Neuronal stem cell (in vitro differentiated cells): ENCODE results near the gene CHN2.

Experiments
- DNase-seq: peaks from one replicate; pipeline ENCODE4 v3.0.0-alpha.2; 2013; ENCODE audit warnings: low spot score
- H2AFZ ChIP-seq: one replicate; pipeline ENCODE4 v1.6.1; 2013; ENCODE audit warnings: mild to moderate bottlenecking, low read length, inconsistent platforms
- H2AK5ac ChIP-seq: 2 replicates; pipeline ENCODE4 v1.6.1; 2013; ENCODE audit warnings: low read depth, mild to moderate bottlenecking, inconsistent platforms, low read length, moderate library complexity, mixed read lengths
- H2BK120ac ChIP-seq: 2 replicates; pipeline ENCODE4 v1.6.1; 2013; ENCODE audit warnings: low read depth, mild to moderate bottlenecking, inconsistent platforms, low read length, moderate library complexity, mixed read lengths
- H2BK12ac ChIP-seq: one replicate; pipeline ENCODE4 v1.6.1; 2013; ENCODE audit warnings: low read length, inconsistent platforms
- H2BK15ac ChIP-seq: 2 replicates; pipeline ENCODE4 v1.6.1; 2013; ENCODE audit warnings: mild to moderate bottlenecking, low read length, inconsistent platforms, mixed read lengths
- H2BK5ac ChIP-seq: one replicate; pipeline ENCODE4 v1.6.1; 2013; ENCODE audit warnings: inconsistent platforms, mild to moderate bottlenecking, low read length, moderate library complexity
- H3K14ac ChIP-seq: one replicate; pipeline ENCODE4 v1.6.1; 2013; ENCODE audit warnings: low read length, inconsistent platforms
- H3K18ac ChIP-seq: 2 replicates; pipeline ENCODE4 v1.6.1; 2013; ENCODE audit warnings: low read length, inconsistent platforms
- H3K23ac ChIP-seq: 2 replicates; pipeline ENCODE4 v1.6.1; 2013; ENCODE audit warnings: low read depth, mild to moderate bottlenecking, mixed read lengths, low read length, inconsistent platforms; ENCODE audit not compliant: poor library complexity
- H3K27ac ChIP-seq: replicated peaks from 3 replicates; pipeline ENCODE4 v1.5.1; 2013; ENCODE audit warnings: low read length, inconsistent platforms
- H3K27me3 ChIP-seq, 3 experiments: 2 replicates each; pipeline ENCODE4 v1.6.1; 2013; ENCODE audit warnings: low read length in 3 of 3, mild to moderate bottlenecking in 2 of 3, inconsistent platforms in 1 of 3, low read depth in 1 of 3, mixed read lengths in 1 of 3, moderate library complexity in 1 of 3; ENCODE audit not compliant: control insufficient read depth in 3 of 3, insufficient read depth in 3 of 3
- H3K36me3 ChIP-seq, 2 donors: replicated peaks in 1 of 2; 2 replicates each; pipeline ENCODE4 v1.6.1; 2013; ENCODE audit warnings: low read length in 2 of 2; ENCODE audit not compliant: control insufficient read depth in 2 of 2, insufficient read depth in 2 of 2
- H3K4ac ChIP-seq: 2 replicates; pipeline ENCODE4 v1.6.1; 2013; ENCODE audit warnings: inconsistent platforms, mild to moderate bottlenecking, low read length, moderate library complexity
- H3K4me1 ChIP-seq, 2 donors: 1 replicate in 1 of 2; 2 replicates in 1 of 2; pipeline ENCODE4 v1.6.1; 2013; ENCODE audit warnings: low read length in 2 of 2, low read depth in 1 of 2; ENCODE audit not compliant: control insufficient read depth in 2 of 2, insufficient read depth in 1 of 2
- H3K4me2 ChIP-seq: one replicate; pipeline ENCODE4 v1.6.1; 2013; ENCODE audit warnings: mild to moderate bottlenecking, low read length, inconsistent platforms; ENCODE audit not compliant: insufficient read depth, poor library complexity, severe bottlenecking
- H3K4me3 ChIP-seq, 2 donors: 2 replicates each; pipeline ENCODE4 v1.5.1; 2013; ENCODE audit warnings: low read length in 2 of 2, mild to moderate bottlenecking in 2 of 2, inconsistent platforms in 1 of 2, moderate library complexity in 1 of 2
- H3K79me1 ChIP-seq: one replicate; pipeline ENCODE4 v1.6.1; 2013; ENCODE audit warnings: low read depth, mild to moderate bottlenecking, inconsistent platforms, low read length, moderate library complexity
- H3K9ac ChIP-seq: one replicate; pipeline ENCODE4 v1.6.1; 2013; ENCODE audit warnings: mild to moderate bottlenecking, low read depth, low read length, inconsistent platforms; ENCODE audit not compliant: poor library complexity
- H3K9me3 ChIP-seq, 2 donors: replicated peaks in 1 of 2; 2 replicates each; pipeline versions ENCODE3 to v1.6.1; 2013; ENCODE audit warnings: low read length in 2 of 2, mild to moderate bottlenecking in 2 of 2, inconsistent platforms in 1 of 2, low read depth in 1 of 2, mixed read lengths in 1 of 2, moderate library complexity in 1 of 2; ENCODE audit not compliant: control insufficient read depth in 2 of 2, insufficient read depth in 1 of 2
- H4K8ac ChIP-seq: one replicate; pipeline ENCODE4 v1.6.1; 2013; ENCODE audit warnings: low read depth, mild to moderate bottlenecking, inconsistent platforms, low read length, moderate library complexity
- H4K91ac ChIP-seq: one replicate; pipeline ENCODE4 v1.6.1; 2013; ENCODE audit warnings: low read length, low read depth, mild to moderate bottlenecking, inconsistent platforms; ENCODE audit not compliant: poor library complexity
- WGBS, 2 donors: extraction: QIAGEN DNeasy Blood & Tissue Kit; methylation state at CpG; one replicate each; pipeline ENCODE4 v1.1.7; 2013; ENCODE audit warnings: missing lambda C conversion rate in 2 of 2, mixed read lengths in 1 of 2; ENCODE audit not compliant: insufficient read length in 2 of 2, insufficient replicate concordance in 1 of 2; ENCODE audit errors: extremely low coverage in 2 of 2; 5-methylcytosine and 5-hydroxymethylcytosine counted together

CHN2 gene

DNA sequence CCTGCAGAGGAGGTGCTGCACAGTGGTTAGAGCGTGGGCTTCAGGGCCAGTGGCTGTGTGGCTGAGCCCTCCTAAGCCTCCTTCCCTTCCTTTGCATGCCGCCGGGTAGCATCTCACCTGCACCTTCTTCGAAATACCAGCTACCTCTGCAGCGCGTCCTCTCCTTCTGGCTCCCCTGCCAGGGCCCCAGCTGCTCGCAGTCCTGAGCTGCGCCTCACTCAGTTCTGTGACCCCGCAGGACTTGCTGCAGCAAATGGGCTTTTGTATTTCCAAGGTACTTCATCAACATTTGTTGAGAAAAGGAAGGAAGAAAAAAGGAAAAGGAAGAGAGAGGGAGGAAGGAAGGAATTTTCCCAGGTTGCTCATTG, 222.3 kb downstream of the CHN2 start:
- H2BK12ac ChIP-seq, result no peak overlapping the region
- H3K9me3 ChIP-seq, result no peaks in the 10 kb centered on the region
- no peak overlapping the region for H3K23ac ChIP-seq
- no peaks in the 10 kb centered on the region for H3K79me1 ChIP-seq
- H3K18ac ChIP-seq, result no peak overlapping the region
- no peak overlapping the region for H3K27ac ChIP-seq
- H3K14ac ChIP-seq, result no peak overlapping the region
- no peak overlapping the region for H2BK120ac ChIP-seq
- peak overlapping the region; percentile 9 for H3K9ac ChIP-seq
- H2AK5ac ChIP-seq, result no peak overlapping the region
- no peak overlapping the region for H2BK15ac ChIP-seq
- no peaks in the 10 kb centered on the region for H3K27me3 ChIP-seq
- no peak overlapping the region for H2BK5ac ChIP-seq
- no peak overlapping the region for H3K4me3 ChIP-seq
- no peak overlapping the region for H3K4me2 ChIP-seq
- WGBS, 2 donors, result no CpG with 5 or more reads among the region's 9 CpGs
- no peak overlapping the region for H2AFZ ChIP-seq
- no peak overlapping the region for H3K4ac ChIP-seq
- no peak overlapping the region for H4K8ac ChIP-seq
- no peak for DNase-seq
- H3K36me3 ChIP-seq, result no peaks in the 10 kb centered on the region
- no peak overlapping the region for H4K91ac ChIP-seq
- peaks cover 0 to 2% of the 10 kb centered on the region in 2 donors for H3K4me1 ChIP-seq

DNA sequence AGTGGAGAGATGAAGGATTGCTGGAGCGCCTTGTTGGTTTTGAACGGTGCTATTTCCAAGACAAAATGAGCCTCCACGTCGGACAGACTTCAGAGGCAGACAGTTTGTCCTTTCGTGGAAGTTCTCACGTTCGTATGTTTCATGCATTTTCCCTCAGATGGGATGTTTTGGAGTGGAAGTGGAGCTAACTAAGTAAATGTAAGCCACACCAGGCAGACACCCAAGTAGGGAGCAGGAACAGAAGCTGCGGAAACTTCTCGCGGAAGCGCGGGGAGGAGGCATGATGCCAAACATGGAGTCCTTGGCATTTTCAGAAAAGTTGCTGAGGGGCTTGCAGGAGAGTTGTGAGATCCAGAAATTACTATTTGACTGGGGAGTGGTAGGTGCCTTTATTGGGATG, 223.5 kb downstream of the CHN2 start:
- no peak overlapping the region for H2BK12ac ChIP-seq
- H3K4me3 ChIP-seq, result no peak overlapping the region
- WGBS, 2 donors, result no CpG with 5 or more reads among the region's 12 CpGs
- H3K4me2 ChIP-seq, result no peak overlapping the region
- H3K18ac ChIP-seq, result no peak overlapping the region
- peaks cover 0 to 2% of the 10 kb centered on the region in 2 donors for H3K4me1 ChIP-seq
- no peak overlapping the region for H4K8ac ChIP-seq
- H2BK15ac ChIP-seq, result no peak overlapping the region
- H3K23ac ChIP-seq, result no peak overlapping the region
- no peak overlapping the region for H3K27ac ChIP-seq
- no peak overlapping the region for H2AFZ ChIP-seq
- no peaks in the 10 kb centered on the region for H3K36me3 ChIP-seq
- no peak overlapping the region for H3K9ac ChIP-seq
- no peaks in the 10 kb centered on the region for H3K9me3 ChIP-seq
- no peaks in the 10 kb centered on the region for H3K79me1 ChIP-seq
- H3K14ac ChIP-seq, result no peak overlapping the region
- no peak overlapping the region for H3K4ac ChIP-seq
- DNase-seq, result no peak
- no peak overlapping the region for H4K91ac ChIP-seq
- H2BK120ac ChIP-seq, result no peak overlapping the region
- H3K27me3 ChIP-seq, result no peaks in the 10 kb centered on the region
- no peak overlapping the region for H2BK5ac ChIP-seq
- no peak overlapping the region for H2AK5ac ChIP-seq

DNA sequence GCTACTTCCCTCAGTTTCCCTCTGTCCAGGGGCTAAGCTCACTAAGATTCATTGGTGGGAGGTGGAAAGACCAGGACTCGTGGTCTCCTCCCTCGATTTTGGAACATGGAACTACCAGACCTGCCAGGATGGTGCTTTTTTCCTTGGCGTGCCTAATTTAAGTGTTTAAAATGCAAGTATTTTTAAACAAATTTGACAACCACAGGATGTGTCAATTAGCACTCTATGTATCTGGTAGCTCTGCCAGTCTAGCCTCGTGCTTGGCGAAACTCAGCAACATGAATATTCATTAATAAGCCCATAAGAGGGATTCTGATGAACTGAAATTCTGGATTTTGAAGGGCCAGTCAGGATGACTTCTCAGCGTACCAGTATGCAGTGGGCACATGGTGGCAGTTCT, 224.1 kb downstream of the CHN2 start:
- Histone ChIP-seq H4K91ac (no peak overlapping the region), H4K8ac (no peak overlapping the region), H3K36me3 (no peaks in the 10 kb centered on the region), H2AFZ (no peak overlapping the region), H3K4me3 (no peak overlapping the region), H3K27ac (no peak overlapping the region), H3K14ac (no peak overlapping the region), H3K27me3 (no peaks in the 10 kb centered on the region), H2BK15ac (no peak overlapping the region), H3K9me3 (no peaks in the 10 kb centered on the region), H2BK12ac (no peak overlapping the region), H3K4me1 (peaks cover 0 to 2% of the 10 kb centered on the region in 2 donors), H3K4ac (no peak overlapping the region), H3K4me2 (no peak overlapping the region), H2BK5ac (no peak overlapping the region), H3K18ac (no peak overlapping the region), H2BK120ac (no peak overlapping the region), H3K79me1 (no peaks in the 10 kb centered on the region), H3K23ac (no peak overlapping the region), H2AK5ac (no peak overlapping the region), H3K9ac (no peak overlapping the region)
- DNase-seq, result no peak
- WGBS, 2 donors, result no CpG with 5 or more reads among the region's 6 CpGs

DNA sequence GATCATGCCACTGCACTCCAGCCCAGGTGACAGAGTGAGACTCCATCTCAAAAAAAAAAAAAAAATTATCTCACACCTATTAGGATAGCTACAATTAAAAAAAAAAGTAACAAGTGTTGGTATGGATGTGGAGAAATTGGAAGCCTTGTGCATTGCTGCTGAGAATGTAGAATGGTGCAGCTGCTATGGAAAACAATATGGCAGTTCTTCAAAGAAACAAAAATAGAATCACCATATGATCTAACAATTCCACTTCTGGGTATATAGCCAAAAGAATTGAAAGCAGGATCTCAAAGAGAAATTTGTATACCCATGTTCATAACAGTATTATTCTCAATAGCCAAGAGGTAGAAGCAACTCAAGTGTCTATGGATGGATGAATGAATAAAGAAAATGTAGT, 225.4 kb downstream of the CHN2 start:
- Histone ChIP-seq H3K14ac (no peak overlapping the region), H2AFZ (no peak overlapping the region), H3K4ac (no peak overlapping the region), H3K9ac (no peak overlapping the region), H3K4me3 (no peak overlapping the region), H4K91ac (no peak overlapping the region), H3K79me1 (no peaks in the 10 kb centered on the region), H3K4me1 (peaks cover 0 to 2% of the 10 kb centered on the region in 2 donors), H2BK120ac (no peak overlapping the region), H3K9me3 (no peaks in the 10 kb centered on the region), H3K4me2 (no peak overlapping the region), H3K18ac (no peak overlapping the region), H4K8ac (no peak overlapping the region), H3K27me3 (no peaks in the 10 kb centered on the region), H3K23ac (no peak overlapping the region), H3K36me3 (no peaks in the 10 kb centered on the region), H2AK5ac (no peak overlapping the region), H2BK12ac (no peak overlapping the region), H2BK15ac (no peak overlapping the region), H3K27ac (no peak overlapping the region), H2BK5ac (no peak overlapping the region)
- DNase-seq, result no peak
